Middle frontal gyrus (tissue), 1 donor: ENCODE measurements around the gene KCNH1.

ENCODE experiments used
- DNase-seq: peaks from one replicate; pipeline ENCODE4 v3.0.0-alpha.2; 2015; ENCODE audit warnings: low spot score; ENCODE audit errors: extremely low spot score

KCNH1 gene

DNA sequence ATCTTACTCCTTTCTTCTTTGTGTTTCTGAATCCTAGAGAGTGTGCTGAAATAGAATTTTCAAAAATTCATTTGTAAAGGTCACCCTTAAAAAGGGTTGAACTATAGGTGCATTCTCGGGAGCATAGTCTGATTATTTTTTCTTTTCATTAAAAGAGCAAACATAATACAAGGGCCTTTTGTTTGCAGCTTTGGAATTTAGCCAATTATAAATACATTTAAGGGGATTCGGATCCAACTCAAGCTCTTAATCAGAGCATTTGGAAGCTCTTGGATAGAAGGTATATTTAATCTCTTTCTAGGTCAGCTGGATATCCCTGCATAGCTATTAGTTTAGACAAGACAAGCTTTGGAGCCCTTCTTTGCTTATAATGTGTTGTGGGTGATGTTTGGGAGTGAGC lies 483.5 kb downstream of the KCNH1 start:
- DNase-seq: no peak

DNA sequence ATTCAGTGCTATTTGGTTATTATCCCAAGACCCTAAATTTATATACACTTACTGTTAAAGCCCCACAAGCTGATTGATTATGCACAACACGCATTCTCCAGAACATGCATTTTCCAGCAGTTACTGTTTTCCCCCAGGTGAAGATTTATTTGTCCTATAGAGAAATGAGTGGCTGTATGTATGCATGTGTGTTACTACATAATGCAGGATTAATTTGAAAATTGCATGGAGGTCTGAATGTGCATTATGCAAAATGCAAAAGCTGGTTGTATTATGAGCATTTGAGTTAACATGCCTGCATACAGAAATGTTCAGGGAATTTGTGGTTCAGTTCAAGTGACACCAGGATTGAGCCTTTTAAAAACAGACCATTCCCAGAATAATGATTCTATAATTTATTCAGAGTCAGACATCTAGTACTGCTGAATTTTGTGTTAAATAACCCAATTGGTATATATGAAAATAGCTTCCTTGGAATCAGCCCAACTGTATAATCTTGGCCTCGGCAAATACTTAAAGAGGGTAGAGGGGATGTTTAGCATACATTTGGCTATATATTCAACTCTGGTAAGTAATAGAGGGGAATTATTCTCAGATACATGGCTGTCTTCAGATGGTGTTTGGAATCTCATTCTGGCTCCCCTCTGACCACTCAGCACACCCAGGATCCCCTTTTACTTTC lies 485.2 kb downstream of the KCNH1 start:
- no peak for DNase-seq

DNA sequence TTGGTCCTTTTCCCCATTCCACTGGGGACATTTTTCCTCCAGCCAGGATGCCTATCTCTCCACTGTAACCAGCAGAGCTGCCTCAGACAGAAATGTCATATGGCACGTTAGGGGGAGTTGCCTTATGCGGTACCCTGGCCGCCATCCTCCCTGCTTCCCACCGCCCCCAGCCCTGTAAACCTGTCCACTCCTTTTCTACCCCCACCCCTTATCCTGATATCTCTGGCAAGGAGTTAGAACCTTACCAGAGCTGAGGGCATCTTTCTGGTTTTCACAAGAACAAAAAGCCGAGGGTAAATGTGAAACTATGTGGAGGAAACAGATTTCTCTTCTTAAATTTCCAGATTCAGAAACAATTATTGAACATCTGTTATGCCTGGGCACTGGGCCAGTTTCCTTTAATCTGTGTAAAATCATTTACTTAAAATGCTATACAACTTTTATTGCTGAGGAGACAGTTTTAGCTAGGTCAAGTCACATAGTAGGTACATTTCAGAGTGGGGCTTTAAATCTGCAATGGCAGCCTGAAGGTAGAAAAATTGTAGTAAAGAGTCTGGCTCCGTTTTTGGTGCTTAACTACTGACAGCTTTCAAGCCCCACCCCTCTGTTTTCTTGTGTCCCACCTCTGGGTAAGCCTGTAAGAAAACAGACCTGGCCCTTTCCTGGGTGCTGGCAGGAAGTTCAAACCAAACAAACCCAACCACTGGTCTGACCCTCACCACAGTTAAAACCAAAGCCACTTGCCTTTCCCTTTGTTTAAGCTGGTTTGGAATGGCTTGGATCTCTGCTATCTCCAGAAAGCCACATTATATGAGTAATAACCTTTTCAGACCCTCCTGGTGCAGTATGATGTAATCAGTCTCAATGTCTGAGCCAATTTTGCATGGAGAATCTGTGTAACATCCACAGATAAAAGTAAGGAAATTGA lies 486.3 kb downstream of the KCNH1 start:
- no peak for DNase-seq

DNA sequence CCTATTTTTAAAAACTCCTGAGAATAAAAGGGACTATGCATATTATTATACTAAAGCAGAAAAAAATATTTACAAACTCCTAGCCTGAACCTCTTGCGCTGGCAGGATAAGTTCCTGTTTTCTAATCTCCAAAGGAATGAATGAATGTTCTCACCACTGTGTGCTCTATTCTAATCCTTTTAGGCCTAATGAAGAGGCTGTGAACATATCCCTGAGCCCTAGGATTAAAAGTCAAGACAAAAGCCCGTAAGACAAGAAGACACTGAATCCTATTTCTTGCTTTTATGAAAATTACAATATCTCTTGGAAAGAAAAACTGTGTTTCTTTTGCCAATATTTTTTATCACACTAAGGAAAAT lies 487.7 kb downstream of the KCNH1 start:
- no peak for DNase-seq

DNA sequence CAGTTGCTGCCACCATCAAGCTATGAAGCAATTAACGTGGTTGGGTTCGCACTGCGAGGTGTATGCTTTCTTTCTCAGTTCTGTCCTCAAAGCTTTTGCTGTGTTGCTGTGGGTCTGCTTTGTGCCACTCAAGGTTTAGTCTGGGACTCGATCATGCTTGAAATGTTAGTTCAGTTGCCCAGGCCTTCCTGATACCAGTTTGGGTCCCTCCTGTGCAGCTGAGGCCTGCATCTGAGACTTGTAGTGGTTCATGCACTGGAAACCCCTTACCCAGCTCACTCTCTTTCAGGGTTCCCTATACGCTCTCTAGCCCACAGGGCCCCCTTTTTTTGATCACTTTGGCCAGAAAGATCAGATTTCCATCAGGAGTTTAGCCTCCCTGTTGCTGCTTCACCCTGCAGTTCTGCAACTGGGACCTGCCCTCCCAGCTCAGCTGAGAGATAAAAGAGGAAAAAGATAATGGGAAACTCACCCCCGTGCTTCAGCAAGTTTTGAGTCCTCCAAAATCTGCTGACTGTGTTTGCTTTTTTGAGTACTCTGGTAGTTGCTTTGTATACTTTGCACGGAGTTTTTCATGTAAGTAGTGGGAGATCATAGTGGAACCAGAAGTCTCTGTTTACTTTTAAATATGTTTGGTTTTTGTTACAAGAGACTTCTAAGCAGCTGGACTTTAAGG lies 488.2 kb downstream of the KCNH1 start:
- no peak for DNase-seq

DNA sequence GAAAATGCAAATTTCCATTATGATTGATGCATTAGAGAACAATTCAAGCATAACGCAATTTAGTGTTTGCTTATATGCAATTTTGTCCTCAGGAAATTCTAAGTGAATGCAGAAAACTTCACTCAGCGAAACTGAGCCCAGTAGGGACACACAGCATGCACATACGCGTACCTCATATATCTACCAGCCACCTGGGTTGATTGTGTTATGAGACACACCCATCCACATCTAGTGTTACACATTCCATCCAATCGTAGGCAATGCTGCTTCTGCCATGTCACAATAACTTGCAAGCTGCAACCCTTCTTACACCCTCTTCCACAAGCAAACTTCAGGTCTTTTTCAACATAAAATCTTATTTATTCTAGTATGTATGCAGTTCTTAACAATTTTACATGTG lies 492.4 kb downstream of the KCNH1 start:
- no peak for DNase-seq

DNA sequence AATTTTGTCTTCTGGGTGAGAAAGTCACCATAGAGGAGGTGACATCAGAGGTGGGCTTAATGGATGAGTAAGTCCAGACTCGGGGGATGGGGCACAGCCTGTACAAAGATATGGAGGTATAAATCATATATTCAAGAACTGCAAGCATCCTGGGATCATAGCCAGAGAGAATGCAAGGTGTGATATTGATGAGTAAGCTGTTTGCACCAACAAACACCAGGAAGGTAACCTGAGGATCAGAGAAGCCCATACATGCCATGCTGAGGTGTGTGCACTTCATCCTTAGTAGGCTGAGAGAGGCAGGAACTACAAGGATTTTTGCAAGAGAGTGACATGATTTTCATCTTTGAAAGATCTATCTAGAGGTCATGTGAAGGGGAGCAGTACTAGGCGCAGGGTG lies 498.8 kb downstream of the KCNH1 start:
- no peak for DNase-seq

DNA sequence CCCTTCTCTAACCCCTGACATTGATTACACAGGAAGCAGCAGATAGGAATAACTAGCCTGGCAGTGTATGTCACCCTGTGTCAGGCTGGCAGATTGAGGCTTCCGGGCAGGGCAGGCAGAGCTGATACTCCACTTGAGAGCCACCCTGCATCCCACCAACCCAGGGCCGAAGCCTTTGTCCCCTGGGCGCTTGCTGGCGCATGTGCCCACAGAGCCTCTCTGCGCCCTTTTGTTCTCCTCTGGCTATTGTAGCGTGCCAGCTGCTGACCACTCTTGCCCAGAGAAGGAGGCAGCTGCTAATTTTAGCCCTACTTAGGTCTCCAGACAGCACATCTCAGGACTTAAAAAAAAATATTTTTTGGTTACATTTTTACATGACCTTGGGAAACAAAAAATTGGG lies 500.3 kb downstream of the KCNH1 start:
- DNase-seq: no peak

DNA sequence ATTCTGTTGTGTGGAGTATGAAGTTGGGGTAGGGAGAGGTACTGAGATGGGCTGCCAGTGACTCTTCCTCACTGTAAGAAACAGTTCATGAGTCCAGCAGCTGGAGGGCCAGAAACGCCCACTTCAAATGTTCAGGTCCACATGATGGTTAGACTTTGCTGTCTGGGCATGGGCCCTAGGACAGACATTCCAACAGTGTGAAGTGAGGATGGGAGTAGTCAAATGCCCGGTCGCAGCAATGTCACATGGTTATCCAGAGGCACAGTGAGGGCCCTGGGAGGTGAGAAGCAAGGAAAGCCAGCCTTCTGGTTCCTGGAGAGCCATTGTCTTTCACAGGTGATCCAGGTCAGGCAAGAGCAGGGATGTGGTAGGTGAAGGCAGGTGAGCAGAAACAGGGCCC lies 500.8 kb downstream of the KCNH1 start:
- DNase-seq: no peak

DNA sequence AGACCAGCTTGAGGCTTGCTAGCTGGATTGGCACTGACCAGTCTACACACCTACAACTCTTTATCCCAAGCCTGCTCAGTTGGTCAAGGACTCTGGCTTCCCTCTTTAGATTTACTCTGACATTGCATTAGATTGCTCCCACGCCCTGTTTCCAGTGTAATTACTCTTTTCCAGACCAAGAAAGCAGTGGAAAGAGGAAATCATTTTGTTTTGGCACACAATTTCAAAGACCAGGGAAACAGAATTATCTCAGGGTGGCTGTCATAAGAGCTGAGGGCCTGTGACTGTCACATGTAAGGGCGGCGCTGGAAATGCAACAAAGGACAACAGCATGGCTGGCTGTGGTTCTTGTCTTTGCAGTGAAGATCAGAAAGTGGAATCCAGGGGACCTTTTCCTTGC lies 502.5 kb downstream of the KCNH1 start:
- no peak for DNase-seq

DNA sequence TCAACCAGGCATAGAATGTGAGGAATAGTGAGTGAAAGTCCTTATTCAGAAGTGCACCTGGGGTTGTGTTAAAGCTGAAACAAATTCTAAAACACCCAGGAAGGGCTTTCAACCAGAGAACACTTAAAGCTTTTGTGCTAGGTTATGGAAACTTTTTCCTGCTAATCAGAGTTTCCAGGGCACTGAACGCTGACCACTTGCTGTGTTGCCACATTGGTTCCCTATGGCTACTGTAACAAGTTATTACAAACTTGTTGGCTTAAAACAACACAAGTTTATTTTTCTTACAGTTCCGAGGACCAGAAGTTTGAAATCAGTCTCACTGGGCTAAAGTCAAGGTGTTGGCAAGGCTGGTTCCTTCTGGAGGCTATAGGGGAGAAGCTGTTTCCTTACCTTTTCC lies 504.7 kb downstream of the KCNH1 start:
- no peak for DNase-seq

DNA sequence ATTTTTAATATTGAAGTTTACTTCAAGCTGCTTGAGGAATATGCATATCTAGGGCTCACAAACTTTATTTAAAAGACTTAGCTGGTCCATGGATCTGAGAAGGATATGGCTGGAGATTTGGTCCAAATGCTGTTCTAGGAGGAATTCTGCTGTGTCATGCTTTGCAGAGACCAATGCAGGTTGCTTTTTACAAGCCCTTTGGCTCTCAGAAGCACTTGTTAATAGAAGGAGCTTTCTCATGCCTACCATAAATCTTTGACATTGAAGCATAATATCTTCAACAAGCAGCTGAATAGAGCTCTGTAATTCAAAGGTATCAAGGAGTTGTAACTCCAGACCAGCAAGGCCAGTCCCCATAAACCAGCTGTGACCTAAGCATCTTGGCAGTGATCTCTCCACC lies 506.2 kb downstream of the KCNH1 start:
- no peak for DNase-seq
